AG04449 (cell line): ENCODE data around the gene UBE2C.

ENCODE experiments used
- CTCF ChIA-PET: fragments of 350-600 bp; formaldehyde crosslinking; extraction: SDS; loops from one replicate; lab custom pipeline; 2021; ENCODE audit warnings: antibody characterized with exemption; lab: Yijun Ruan, JAX
- POLR2A ChIA-PET: fragments of 400-600, 350-600 bp; formaldehyde crosslinking; extraction: SDS; loops from one replicate; lab custom pipeline; 2020; ENCODE audit warnings: antibody characterized with exemption, inconsistent platforms; lab: Yijun Ruan, JAX
- DNase-seq: peaks from one replicate; pipeline ENCODE4 v3.0.0-alpha.2; 2010; ENCODE audit warnings: low read depth, low spot score
- H3K4me3 ChIP-seq: 2 replicates; pipeline ENCODE4 v1.5.1; 2011; ENCODE audit warnings: low read depth, mild to moderate bottlenecking, control low read depth, low read length
- TF ChIP-seq, protein P1 (sequence below): IDR thresholded peaks from one replicate; pipeline ENCODE4 v1.5.1; 2011; ENCODE audit warnings: mild to moderate bottlenecking, moderate library complexity, low read length, control low read depth, inconsistent platforms; ENCODE audit not compliant: insufficient read depth; ENCODE audit errors: missing control alignments

UBE2C gene

DNA sequence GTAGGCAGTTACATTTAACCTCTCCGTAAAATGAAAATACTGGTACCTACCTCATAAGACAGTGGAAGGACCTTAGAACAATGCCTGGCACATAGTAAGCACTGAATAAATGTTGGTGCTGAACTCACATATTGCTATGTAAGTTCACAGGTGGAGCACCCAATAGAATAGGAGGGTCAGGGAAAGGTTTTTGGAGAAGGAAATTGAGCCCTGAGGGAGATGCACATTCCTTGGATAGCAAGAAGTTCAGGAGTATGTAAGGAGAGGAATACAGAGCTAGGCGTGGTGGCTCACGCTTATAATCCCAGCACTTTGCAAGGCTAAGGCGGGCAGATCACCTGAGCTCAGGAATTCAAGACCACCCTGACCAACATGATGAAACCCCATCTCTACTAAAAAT, 7.0 kb downstream of the UBE2C start:
- TF ChIP-seq, protein P1, sequence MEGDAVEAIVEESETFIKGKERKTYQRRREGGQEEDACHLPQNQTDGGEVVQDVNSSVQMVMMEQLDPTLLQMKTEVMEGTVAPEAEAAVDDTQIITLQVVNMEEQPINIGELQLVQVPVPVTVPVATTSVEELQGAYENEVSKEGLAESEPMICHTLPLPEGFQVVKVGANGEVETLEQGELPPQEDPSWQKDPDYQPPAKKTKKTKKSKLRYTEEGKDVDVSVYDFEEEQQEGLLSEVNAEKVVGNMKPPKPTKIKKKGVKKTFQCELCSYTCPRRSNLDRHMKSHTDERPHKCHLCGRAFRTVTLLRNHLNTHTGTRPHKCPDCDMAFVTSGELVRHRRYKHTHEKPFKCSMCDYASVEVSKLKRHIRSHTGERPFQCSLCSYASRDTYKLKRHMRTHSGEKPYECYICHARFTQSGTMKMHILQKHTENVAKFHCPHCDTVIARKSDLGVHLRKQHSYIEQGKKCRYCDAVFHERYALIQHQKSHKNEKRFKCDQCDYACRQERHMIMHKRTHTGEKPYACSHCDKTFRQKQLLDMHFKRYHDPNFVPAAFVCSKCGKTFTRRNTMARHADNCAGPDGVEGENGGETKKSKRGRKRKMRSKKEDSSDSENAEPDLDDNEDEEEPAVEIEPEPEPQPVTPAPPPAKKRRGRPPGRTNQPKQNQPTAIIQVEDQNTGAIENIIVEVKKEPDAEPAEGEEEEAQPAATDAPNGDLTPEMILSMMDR: no peak
- CTCF ChIA-PET: interaction anchor here (1.4 to 4.4 kb wide), 5 partner anchors 9 to 150 kb away, joined by 3 to 13 read pairs (median 4); no protein-coding TSS in a partner anchor
- DNase-seq: no peak
- POLR2A ChIA-PET: no interaction called here
- H3K4me3 ChIP-seq: no peak overlapping the region

DNA sequence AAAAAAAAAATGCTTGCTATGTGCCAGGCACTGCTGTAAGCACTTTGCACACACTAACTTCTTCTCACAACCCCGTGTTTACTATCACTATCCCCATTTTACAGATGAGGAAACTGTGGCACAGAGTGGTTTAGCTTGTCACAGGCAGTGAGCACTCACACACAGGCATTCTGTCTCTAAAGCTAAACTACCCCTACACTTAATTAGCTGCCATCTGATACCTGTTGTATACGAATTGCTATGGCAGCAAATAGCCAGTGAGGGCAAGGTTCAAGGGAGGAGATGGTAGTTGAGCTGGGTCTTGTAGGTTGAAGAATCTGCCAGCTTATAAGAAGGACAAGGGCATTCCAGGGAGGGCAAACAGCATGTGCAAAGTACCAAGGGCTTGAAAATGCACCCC, 9.5 kb downstream of the UBE2C start:
- DNase-seq: no peak
- no peak overlapping the region for H3K4me3 ChIP-seq
- ChIA-PET POLR2A (interaction anchor here (0.7 to 2.5 kb wide), 2 partner anchors 11 to 12 kb away, joined by 4 to 9 read pairs; partner anchors contain the start of gene SNX21), CTCF (interaction anchor here (0.9 to 2.9 kb wide), 7 partner anchors 9 to 461 kb away, joined by 3 to 16 read pairs (median 3); no protein-coding TSS in a partner anchor)
- TF ChIP-seq, protein P1: no peak

DNA sequence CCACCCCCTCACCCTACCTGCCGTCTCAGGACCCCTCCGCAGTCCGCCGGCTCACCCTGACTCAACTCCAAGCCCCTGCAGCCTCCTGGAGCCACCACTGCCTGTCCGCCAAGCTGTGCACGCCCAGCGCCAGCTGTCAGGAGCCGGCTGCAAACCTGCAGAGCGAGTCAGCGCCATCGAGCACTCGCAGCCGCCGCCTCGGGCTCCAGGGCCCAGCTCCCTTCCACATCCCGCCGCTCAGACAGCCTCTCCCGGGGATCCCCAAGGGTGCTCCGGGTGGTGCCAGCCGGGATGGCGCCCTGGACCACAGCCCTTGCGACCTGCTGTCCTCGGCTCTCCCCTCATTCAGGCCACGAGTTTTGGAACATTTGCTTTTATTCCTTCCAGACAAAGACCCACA, 10.4 kb downstream of the UBE2C start:
- no peak for DNase-seq

DNA sequence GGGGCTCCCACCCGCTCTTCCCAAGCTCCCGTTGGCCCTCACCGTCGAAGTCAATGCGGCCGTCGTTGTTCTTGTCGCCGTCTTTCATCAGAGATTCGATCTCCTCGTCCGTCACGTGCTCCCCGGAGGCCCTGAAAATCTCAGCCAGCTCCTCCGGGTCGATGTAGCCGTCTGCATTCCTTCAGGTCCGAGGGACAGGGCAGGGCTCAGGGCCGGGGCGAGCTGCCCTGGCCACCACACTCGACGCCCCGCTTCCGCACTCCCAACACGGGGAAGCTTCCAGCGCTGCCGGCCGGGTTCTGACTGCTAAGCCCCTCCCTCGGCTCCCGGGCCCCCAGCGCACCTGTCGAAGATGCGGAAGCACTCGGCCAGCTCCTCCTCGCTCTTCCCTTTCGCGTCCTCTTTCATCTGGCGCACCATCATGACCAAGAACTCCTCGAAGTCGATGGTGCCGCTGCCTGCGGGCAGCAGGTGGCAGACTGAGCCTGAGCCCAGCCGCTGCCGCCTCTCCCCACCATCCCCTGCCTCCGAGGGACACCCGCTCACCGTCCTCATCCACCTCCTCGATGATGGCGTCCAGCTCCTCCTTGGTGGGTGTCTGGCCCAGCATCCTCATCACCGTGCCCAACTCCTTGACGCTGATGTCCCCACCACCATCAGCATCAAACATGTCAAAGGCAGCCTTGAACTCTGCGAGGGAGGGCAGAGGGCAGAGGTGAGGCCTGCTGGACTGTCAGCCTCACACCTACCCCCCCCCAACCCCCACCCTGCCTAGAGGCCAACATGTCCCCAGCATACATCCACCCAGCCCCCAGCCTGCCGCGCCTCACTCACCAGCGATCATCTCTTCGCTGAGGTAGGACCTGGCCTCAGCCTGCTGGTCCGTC, 11.7 kb downstream of the UBE2C start:
- TF ChIP-seq, protein P1: peak; percentile 61
- ChIA-PET POLR2A (no interaction called here), CTCF (interaction anchor here (0.6 to 3.7 kb wide), 13 partner anchors 8 to 525 kb away, joined by 3 to 28 read pairs (median 3); partner anchors contain the start of gene SNX21)
- no peak for DNase-seq
- H3K4me3 ChIP-seq: no peak overlapping the region; the same call in 1 of the 2 replicates

More for the DNA sequence above, 10.4 kb downstream of the UBE2C start:
- POLR2A ChIA-PET: interaction anchor here (2.5 kb wide), 1 partner anchor 11 kb away, joined by 9 read pairs; the partner anchor contains the start of gene SNX21
- CTCF ChIA-PET: interaction anchor here (0.8 to 2.9 kb wide), 8 partner anchors 8 to 462 kb away, joined by 3 to 16 read pairs (median 3); no protein-coding TSS in a partner anchor
- peak overlapping the region; percentile 18; the same call in 1 of the 2 replicates for H3K4me3 ChIP-seq
- TF ChIP-seq, protein P1: no peak

DNA sequence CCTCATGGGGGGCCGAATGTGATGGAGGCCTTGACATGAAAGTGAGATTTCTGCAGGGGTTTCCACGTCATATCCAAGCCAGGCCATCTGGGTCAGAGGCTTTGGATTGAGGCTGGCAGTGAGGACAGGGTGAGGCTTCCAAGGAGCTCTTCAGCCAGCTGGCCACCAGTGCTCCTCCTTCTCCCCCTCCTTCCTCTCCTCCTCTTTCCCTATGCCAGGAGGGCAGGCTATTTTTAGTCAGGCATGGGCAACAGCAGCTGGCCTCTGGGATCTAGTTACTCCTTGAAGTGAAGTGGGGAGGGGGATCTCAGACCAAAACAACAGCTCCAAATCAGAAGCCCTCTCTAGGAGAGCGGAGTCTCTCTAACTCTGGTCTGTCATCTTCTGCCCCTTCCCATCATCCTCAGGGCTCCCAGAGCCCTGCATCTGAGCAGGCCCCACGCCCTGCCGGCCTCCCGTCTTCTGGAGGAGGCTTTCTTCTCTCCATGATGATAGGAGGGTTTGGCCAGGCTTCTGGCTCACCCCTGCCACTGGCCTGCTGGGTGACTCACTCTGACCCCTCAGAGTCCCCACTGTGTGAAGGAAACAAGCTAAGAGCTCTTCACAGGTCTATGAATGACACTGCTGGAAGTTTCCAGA, 14.1 kb downstream of the UBE2C start:
- TF ChIP-seq, protein P1: no peak
- H3K4me3 ChIP-seq: no peak overlapping the region
- ChIA-PET CTCF (interaction anchor here (0.6 to 3.7 kb wide), 4 partner anchors 27 to 143 kb away, joined by 3 to 28 read pairs (median 15); no protein-coding TSS in a partner anchor), POLR2A (interaction anchor here (0.6 kb wide), 1 partner anchor 16 kb away, joined by 3 read pairs; no protein-coding TSS in a partner anchor)
- DNase-seq: no peak
